Thoracic aorta endothelial cell (primary cell): ENCODE data around the gene ZFP2. TPM values are rescaled to one million over a fixed set of nuclear protein-coding genes. Genes with fewer than 3 reads are reported as not detected.

ENCODE experiments used
- total RNA-seq: library from RNA; depleted of rRNA; stranded (reverse); fragments of >200 nt; gene quantifications from 2 replicates; pipeline ENCODE4 v1.2.3, GENCODE V29; 2012

Gene ZFP2
- 0.22 and 0.27 TPM in 2 replicates for total RNA-seq

GRCh38 chr5:178895615-178896571, at the start of gene ZFP2:
ZFP2 (plus strand) TSS chr5:178895913; CDS start chr5:178931314, 35,401 bp downstream.

GRCh38 chr5:178859625-178860521, 35.8 kb upstream of the ZFP2 start, which contains the start of gene ZNF354B:
ZNF354B (plus strand) TSS chr5:178859953; CDS start chr5:178861048, 1,095 bp downstream.

GRCh38 chr5:178940569-178941360, 45.1 kb downstream of the ZFP2 start, which contains the start of gene ZNF454:
ZNF454 (plus strand) TSS chr5:178941198; CDS start chr5:178942792, 1,594 bp downstream.

Other genes with a start within 250 kb of the ZFP2 start
- 10.1 and 13.4 TPM in 2 replicates for gene ZNF354A, start 165.3 kb upstream of the ZFP2 start, total RNA-seq
- gene ZNF354B, start 36.0 kb upstream of the ZFP2 start, total RNA-seq = 13.4 and 15.3 TPM in 2 replicates
- gene ZNF454, start 45.3 kb downstream of the ZFP2 start, total RNA-seq = 0.50 and 1.3 TPM in 2 replicates
- not detected in 2 replicates for gene GRM6, start 99.4 kb downstream of the ZFP2 start, total RNA-seq
- gene ZNF879, start 127.9 kb downstream of the ZFP2 start, total RNA-seq = 3.6 and 6.0 TPM in 2 replicates
- 8.4 and 9.8 TPM in 2 replicates for gene ZNF354C, start 164.5 kb downstream of the ZFP2 start, total RNA-seq